ENCODE measurements around the gene ANXA6. TPM values are rescaled to one million over a fixed set of nuclear protein-coding genes. Genes with fewer than 3 reads are reported as not detected.

Gene ANXA6
- total and polyA plus RNA-seq, 2 of the 4 experiments (the other 2 are of a cell fraction) = 355 to 610 TPM

DNA sequence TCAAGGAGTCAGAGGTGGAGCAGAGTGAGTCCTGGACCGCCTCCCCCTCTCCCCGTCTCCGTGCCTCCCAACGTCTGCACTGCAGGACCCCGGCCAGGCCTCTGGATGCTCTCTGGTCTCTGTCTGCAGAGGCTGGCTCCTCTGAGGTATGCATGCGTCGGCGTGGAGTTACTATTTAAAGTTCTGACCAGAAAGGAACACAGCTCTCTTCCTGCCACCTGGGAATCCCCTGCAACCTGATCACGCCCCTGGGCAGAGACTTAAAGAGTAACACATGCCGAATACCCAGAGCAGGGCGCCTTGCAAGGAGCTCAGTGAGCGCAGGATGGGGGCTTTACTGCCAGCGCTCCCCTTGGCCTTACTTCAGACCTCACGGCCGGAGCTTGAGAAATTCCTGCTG is 16.0 kb downstream of the ANXA6 start:
- no peak overlapping the region for H3K14ac ChIP-seq (replicated peaks; ENCODE audit: low read depth, low read length)
- in situ Hi-C loops (cut with MboI; ENCODE audit: low sequenced_read_pairs) (loop anchor here (10.0 kb wide), 1 partner anchor 603 kb away; no protein-coding TSS in a partner anchor), intact Hi-C loops (cut with micrococcal nuclease) (no loop called here), dilution Hi-C loops (cut with HindIII; ENCODE audit: low sequenced_read_pairs, unreplicated experiment) (no loop called here)
- no peak overlapping the region for H3K4me3 ChIP-seq (ENCODE audit: insufficient read depth, low read depth, low read length)
- no peak overlapping the region for H3K18ac ChIP-seq (ENCODE audit: low read depth, low read length)
- CTCF ChIA-PET = interaction anchor here (1.2 to 1.7 kb wide), 2 partner anchors 16 to 24 kb away, joined by 3 to 4 read pairs; no protein-coding TSS in a partner anchor
- H3K9me3 ChIP-seq (ENCODE audit: control insufficient read depth, insufficient read depth, low read length) = no peaks in the 10 kb centered on the region
- H2BK15ac ChIP-seq (ENCODE audit: low read depth, low read length) = no peak overlapping the region
- H4K8ac ChIP-seq (ENCODE audit: low read depth in 2 of 2, low read length in 2 of 2) = no peak overlapping the region
- peaks cover 2% of the 10 kb centered on the region; the same call in 1 of the 2 replicates for H3K4me1 ChIP-seq (ENCODE audit: control insufficient read depth, insufficient read depth, low read length)
- POLR2A ChIA-PET (ENCODE audit: unreplicated experiment) = interaction anchor here (0.5 kb wide), 1 partner anchor 19 kb away, joined by 3 read pairs; no protein-coding TSS in a partner anchor
- no peak overlapping the region for H2BK120ac ChIP-seq (ENCODE audit: low read depth, low read length)
- no peak overlapping the region for H2AFZ ChIP-seq (replicated peaks; ENCODE audit: low read length, poor library complexity)
- peaks cover 85% of the 10 kb centered on the region for H4K20me1 ChIP-seq (ENCODE audit: insufficient read depth, low read length)
- H3K27ac ChIP-seq (ENCODE audit: insufficient read depth, low read length) = no peak overlapping the region
- H3K23ac ChIP-seq (ENCODE audit: low read depth, low read length) = no peak overlapping the region
- TF ChIP-seq, protein P1, sequence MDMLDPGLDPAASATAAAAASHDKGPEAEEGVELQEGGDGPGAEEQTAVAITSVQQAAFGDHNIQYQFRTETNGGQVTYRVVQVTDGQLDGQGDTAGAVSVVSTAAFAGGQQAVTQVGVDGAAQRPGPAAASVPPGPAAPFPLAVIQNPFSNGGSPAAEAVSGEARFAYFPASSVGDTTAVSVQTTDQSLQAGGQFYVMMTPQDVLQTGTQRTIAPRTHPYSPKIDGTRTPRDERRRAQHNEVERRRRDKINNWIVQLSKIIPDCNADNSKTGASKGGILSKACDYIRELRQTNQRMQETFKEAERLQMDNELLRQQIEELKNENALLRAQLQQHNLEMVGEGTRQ (IDR thresholded peaks at IDR 0.05; ENCODE audit: low read depth, low read length) = no peak
- TF ChIP-seq POLR2A (IDR thresholded peaks at IDR 0.05; ENCODE audit: low read depth, low read length) = no peak
- TF ChIP-seq RCOR1 (IDR thresholded peaks at IDR 0.05; ENCODE audit: insufficient replicate concordance, low read length) = no peak
- TF ChIP-seq RFX5 (IDR thresholded peaks at IDR 0.05; ENCODE audit: low read depth, low read length) = no peak
- TF ChIP-seq MXI1 (IDR thresholded peaks at IDR 0.05; ENCODE audit: borderline replicate concordance, low read depth, low read length) = no peak
- TF ChIP-seq MAFK (IDR thresholded peaks at IDR 0.05; ENCODE audit: low read depth, low read length) = no peak
- no peak for TF ChIP-seq SMC3 (IDR thresholded peaks at IDR 0.05; ENCODE audit: low read depth, low read length)
- no peak for TF ChIP-seq RAD21 (IDR thresholded peaks at IDR 0.05; ENCODE audit: low read length)
- no TSS peak for BruUV-seq (replicated peaks)
- DNase-seq (peak; percentile 25), ATAC-seq (ENCODE audit: low read depth) (no peak; the same call in none of the 2 replicates)
- no peak overlapping the region for H2BK20ac ChIP-seq (ENCODE audit: low read depth, low read length)
- no peak overlapping the region for H3K4ac ChIP-seq (ENCODE audit: low read depth, low read length)
- H3K9me1 ChIP-seq (ENCODE audit: insufficient read depth, low read length) = peaks cover 38% of the 10 kb centered on the region
- H3K9ac ChIP-seq (ENCODE audit: low read depth, low read length) = no peak overlapping the region
- H3K56ac ChIP-seq (ENCODE audit: extremely low read depth, insufficient read depth, low read length) = no peak overlapping the region
- peaks cover 84% of the 10 kb centered on the region for H3K36me3 ChIP-seq (ENCODE audit: control insufficient read depth, insufficient read depth, low read length)
- 70% methylated on average over 10 of the region's 15 CpGs; no CpG with 5 or more reads in 1 of the 2 experiments for WGBS, 2 experiments (ENCODE audit: extremely low coverage in 2 of 2, insufficient read length in 1 of 2)
- no peak overlapping the region for H4K91ac ChIP-seq (ENCODE audit: insufficient read depth, low read depth, low read length)
- H4K5ac ChIP-seq (ENCODE audit: low read depth, low read length) = no peak overlapping the region
- H3K4me2 ChIP-seq (ENCODE audit: low read depth, low read length) = no peak overlapping the region
- H3K27me3 ChIP-seq (ENCODE audit: control insufficient read depth, insufficient read depth, low read length) = no peaks in the 10 kb centered on the region
- H2AK5ac ChIP-seq (ENCODE audit: low read depth, low read length) = no peak overlapping the region
- no peak overlapping the region for H2AK9ac ChIP-seq (replicated peaks; ENCODE audit: low read depth, low read length, poor library complexity)
- peaks cover 65 to 97% of the 10 kb centered on the region in 2 experiments for H3K79me1 ChIP-seq (ENCODE audit: low read depth in 1 of 2, low read length in 2 of 2)
- no peak overlapping the region for H2BK5ac ChIP-seq (ENCODE audit: low read depth, low read length, poor library complexity, severe bottlenecking)

Measured in IMR-90 (cell line).